Head of caudate nucleus (tissue), 42 donors: ENCODE measurements around the gene RPF1.
"Not testable (repeated sequence)": the region's sequence is repeated elsewhere in the genome, so short reads cannot be mapped to it uniquely, and the experiment has no call there.

Experiments used
- DNase-seq, 42 donors: peaks; one replicate each; pipeline versions ENCODE4 v3.0.0 to v3.0.0-alpha.2; 2020 to 2021; ENCODE audit warnings: mixed read lengths in 7 of 42
- intact Hi-C: fragments of 100-400 bp; cut with DNase I; formaldehyde crosslinking; loops from one replicate; pipeline ENCODE4 v1.15.0; 2022

Gene RPF1

GRCh38 chr1:84481317-84481716, 2.3 kb downstream of the RPF1 start:
- no peak for DNase-seq
- intact Hi-C loops: no loop called here

GRCh38 chr1:84488107-84488506, 9.0 kb downstream of the RPF1 start:
- intact Hi-C loops: no loop called here
- DNase-seq: no peak

DNA sequence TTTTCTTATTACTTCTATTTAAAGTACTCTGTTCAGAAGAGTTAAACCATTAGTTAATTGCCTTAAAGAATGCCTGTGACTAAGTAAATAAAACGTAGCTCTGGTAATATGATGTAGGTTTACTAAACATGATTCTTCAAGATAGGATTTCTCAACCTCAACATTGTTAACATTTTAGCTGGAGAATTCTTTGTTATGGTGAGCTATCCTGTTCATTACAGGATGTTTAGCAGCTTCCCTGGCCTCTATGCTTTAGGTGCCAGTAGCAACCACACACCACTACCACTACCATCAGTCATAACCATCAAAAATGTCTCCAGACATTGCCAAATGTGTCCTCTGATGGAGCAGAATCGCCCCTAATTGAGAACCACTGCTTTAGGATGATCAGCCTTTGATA, 10.7 kb downstream of the RPF1 start:
- intact Hi-C loops: no loop called here

DNA sequence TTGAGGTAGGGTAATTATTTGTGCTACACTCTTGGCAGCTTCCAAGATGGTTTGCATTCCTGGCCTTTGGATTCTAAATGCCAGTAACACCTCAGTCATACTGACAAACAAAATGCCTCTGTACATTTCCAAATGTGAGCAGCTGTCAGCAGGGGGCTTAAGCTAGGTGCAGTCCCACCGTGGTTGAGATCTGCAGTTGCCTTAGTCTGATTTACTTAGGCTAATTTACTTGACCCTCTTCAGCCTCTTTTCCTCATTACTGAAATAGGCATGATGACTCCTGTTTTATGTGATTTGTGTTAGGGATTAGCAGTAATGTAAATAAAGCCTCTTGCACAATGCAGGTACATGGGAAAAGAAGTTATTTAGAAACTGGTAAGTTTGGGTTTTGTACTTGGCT, 13.7 kb downstream of the RPF1 start:
- DNase-seq: no peak
- intact Hi-C loops: no loop called here

More for the DNA sequence above, 10.7 kb downstream of the RPF1 start:
- DNase-seq: no peak

- no peak for DNase-seq
- intact Hi-C loops: no loop called here
Measured at GRCh38 chr1:84493747-84494146, 14.7 kb downstream of the RPF1 start.

DNA sequence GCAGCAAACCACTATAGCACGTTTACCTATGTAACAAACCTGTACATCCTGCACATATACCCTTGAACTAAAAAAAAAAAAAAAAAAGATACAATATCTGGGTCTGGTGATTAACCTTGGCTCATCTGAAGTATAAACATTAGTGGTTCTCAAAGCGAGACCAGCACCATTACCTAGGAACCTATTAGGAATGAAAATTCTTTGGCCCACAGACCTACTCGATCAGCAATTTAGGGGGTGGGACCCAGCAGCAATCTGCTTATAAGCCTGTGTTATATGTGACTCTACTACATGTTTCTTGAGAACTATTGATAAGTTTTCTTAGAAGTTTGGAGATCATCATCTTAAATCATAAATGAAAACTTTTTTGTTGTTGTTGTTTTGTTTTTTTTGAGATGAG, 17.4 kb downstream of the RPF1 start:
- intact Hi-C loops: no loop called here
- no peak for DNase-seq

- intact Hi-C loops: no loop called here
- DNase-seq: no peak
Measured at GRCh38 chr1:84497631-84498275, 18.7 kb downstream of the RPF1 start.

- DNase-seq: no peak
- intact Hi-C loops: loop anchor here (10.0 kb wide), 2 partner anchors 252 to 338 kb away; no protein-coding TSS in a partner anchor
Measured at GRCh38 chr1:84502927-84503326, 23.9 kb downstream of the RPF1 start.

GRCh38 chr1:84504580-84505492, 25.8 kb downstream of the RPF1 start:
- DNase-seq: peak in 1 of 42 donors; percentile 5
- intact Hi-C loops: loop anchor here (5.0 to 10.0 kb wide), 5 partner anchors 67 to 340 kb away; partner anchors contain the start of gene CTBS

DNA sequence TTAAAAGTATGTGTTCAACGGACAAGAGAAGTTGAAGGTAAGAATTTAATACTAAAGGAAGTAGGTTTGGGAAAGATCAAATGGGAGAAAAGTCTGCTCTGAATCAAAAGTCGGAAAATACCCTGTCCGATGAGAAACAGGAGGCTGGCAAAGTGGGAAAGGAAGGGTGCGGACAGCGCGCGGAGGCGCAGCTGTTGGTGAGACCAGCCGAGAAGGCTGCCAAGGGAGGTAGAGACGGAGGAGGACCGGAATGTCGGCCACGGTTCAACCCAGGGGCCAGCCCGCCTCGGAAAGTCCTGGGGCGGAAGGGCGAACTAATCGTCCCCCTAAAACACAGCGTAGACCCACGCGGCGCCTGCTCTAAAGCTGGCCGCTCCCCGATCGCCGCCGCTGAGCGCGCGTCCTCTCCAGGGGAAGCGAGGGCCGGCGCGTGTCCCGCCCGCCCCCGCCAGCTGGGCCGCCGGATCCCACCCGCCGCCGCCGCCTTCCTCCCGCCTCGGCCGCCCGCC, 26.5 kb downstream of the RPF1 start:
- intact Hi-C loops: loop anchor here (5.0 to 10.0 kb wide), 5 partner anchors 67 to 341 kb away; partner anchors contain the start of gene CTBS
- DNase-seq: peak in 7 of 42 donors; percentile 17 to 53 (median 36)

GRCh38 chr1:84506002-84506728, 27.1 kb downstream of the RPF1 start, which contains the start of the genes GNG5 and SPATA1:
TSS of gene GNG5 (minus strand) at chr1:84506581. CDS start at chr1:84506091, 490 bp downstream.
TSS of gene SPATA1 (plus strand) at chr1:84506386. CDS start at chr1:84516360, 9,974 bp downstream.
- intact Hi-C loops: loop anchor here (5.0 to 10.0 kb wide), 5 partner anchors 66 to 341 kb away; partner anchors contain the start of gene CTBS
- DNase-seq: peak; percentile 90 to 99 (median 97)

DNA sequence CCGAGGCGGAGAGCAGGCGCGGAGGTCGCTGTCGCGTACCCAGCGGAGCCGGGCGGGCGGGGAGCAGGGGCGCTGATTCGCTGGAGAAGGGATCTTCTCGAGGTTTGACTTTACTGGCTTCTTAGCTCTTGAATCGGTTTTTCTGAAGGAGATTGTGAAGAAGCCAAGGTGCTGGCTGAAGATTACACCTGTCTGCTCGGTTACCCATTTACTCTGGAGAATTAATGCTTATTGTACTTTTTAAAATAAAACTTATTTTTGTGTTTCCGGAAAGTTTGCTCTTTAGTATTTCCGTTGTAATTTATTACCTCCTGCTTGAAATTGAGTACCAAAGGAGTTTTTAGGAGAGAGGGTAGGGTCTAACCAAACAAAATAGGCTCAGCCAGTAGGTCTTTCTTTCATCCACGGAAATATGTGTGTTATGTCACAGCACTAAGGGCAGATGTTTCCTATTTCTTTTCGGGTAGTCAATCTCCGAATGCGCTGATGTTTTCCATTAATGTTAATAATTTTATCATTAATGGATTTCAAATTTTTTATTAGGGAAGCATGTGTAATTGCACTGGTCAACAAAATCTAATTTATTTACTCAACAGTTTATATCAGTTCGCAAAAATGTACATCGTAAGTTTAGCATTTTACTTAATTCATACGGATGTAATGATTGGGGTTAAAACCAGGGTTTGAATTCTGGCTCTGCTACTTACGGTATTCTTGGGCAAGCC, 27.8 kb downstream of the RPF1 start:
- DNase-seq: no peak
- intact Hi-C loops: loop anchor here (5.0 to 10.0 kb wide), 5 partner anchors 65 to 342 kb away; partner anchors contain the start of gene CTBS

- DNase-seq: not testable (repeated sequence)
- intact Hi-C loops: loop anchor here (5.0 to 10.0 kb wide), 5 partner anchors 64 to 343 kb away; partner anchors contain the start of gene CTBS
Measured at GRCh38 chr1:84507887-84508286, 28.8 kb downstream of the RPF1 start.

- DNase-seq: no peak
- intact Hi-C loops: loop anchor here (5.0 to 10.0 kb wide), 5 partner anchors 64 to 344 kb away; partner anchors contain the start of gene CTBS
Measured at GRCh38 chr1:84508510-84508909, 29.4 kb downstream of the RPF1 start.

DNA sequence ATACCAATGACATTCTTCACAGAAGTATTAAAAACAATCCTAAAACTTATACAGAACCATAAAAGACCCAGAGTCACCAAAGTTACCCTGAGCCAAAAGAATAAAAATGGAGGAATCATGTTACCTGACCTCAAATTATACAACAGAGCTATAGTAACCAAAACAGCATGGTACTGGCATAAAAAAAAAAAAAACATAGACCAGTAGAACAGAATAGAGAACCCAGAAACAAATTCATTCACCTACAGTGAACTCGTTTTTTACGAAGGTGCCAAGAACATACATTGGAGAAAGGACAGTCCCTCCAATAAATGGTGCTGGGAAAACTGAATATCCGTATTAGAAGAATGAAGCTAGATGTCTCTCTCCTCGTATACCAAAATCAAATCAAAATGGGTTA, 30.0 kb downstream of the RPF1 start:
- no peak for DNase-seq
- intact Hi-C loops: loop anchor here (5.0 to 10.0 kb wide), 5 partner anchors 63 to 344 kb away; partner anchors contain the start of gene CTBS

- intact Hi-C loops: no loop called here
Measured at GRCh38 chr1:84510165-84510564, 31.1 kb downstream of the RPF1 start.

DNA sequence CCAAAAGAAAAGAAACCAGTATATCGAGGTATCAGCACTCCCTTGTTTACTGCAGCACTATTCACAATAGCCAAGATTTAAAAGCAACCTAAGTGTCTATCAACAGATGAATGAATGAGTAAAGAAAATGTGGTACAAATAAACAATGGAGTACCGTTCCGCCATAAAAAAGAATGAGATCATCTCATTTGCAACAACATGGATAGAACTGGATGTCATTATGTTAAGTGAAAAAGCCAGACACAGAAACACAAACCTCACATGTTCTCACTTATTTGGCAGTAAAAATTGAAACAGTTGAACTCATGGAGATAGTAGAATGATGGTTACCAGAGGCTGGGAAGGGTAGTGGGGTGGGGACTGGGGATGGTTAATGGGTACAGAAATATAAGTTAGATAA, 31.6 kb downstream of the RPF1 start:
- DNase-seq: no peak
- intact Hi-C loops: no loop called here

More at GRCh38 chr1:84510165-84510564, 31.1 kb downstream of the RPF1 start:
- DNase-seq: no peak

DNA sequence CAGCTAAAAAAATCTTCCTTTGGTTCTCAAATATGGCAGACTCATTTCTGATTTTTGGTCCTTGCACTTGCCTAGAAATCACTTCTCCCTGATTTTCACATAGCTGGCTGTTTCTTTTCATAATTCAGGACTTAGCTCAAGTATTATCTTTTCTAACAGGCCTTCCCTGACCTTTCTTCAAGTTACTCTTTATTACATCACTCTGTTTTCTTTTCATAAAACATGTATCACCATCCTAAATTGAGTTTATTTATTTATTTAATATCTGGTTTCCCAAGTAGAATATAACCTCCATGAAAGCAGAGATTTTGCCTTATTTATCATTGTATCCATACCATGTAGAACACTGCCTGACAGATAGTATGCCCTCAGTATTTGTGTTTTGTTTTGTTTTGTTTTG, 45.5 kb downstream of the RPF1 start:
- no peak for DNase-seq
- intact Hi-C loops: no loop called here
